Lower leg skin (tissue), 4 donors: Measurements from ENCODE around the gene AIRE. TPM values are rescaled to one million over a fixed set of nuclear protein-coding genes. Genes with fewer than 3 reads are reported as not detected.
"Not testable (repeated sequence)": the region's sequence is repeated elsewhere in the genome, so short reads cannot be mapped to it uniquely, and the experiment has no call there.

Source experiments
- DNase-seq, 2 donors: peaks; one replicate each; pipeline ENCODE4 v3.0.0-alpha.2; 2019; ENCODE audit warnings: low spot score in 2 of 2
- H3K4me3 ChIP-seq: fragments of 200-600 bp; sonication (generic); 2 replicates; pipeline ENCODE4 v1.5.1; 2017; ENCODE audit warnings: mild to moderate bottlenecking, low read depth; ENCODE audit not compliant: poor library complexity, severe bottlenecking
- POLR2A ChIP-seq, 2 donors: fragments of 450-650 bp; IDR thresholded peaks; one replicate each; pipeline ENCODE4 v1.6.1; 2016 to 2017; ENCODE audit warnings: antibody characterized with exemption in 2 of 2, mild to moderate bottlenecking in 1 of 2, moderate library complexity in 1 of 2
- WGBS, 2 donors: methylation state at CpG; one replicate each; pipeline ENCODE4 v1.1.5; 2018; 5-methylcytosine and 5-hydroxymethylcytosine counted together
- intact Hi-C: fragments of 100-400 bp; cut with DNase I; formaldehyde crosslinking; loops from one replicate; pipeline ENCODE4 v1.15.0; 2023; ENCODE audit warnings: low total_unique reads
- total RNA-seq, 4 donors: library from RNA; depleted of rRNA; stranded (reverse); fragments of >200 nt; gene quantifications; one replicate each; pipeline ENCODE4 v1.1.0, GENCODE V29; 2016
- TF ChIP-seq, protein P1 (sequence below), 3 donors: fragments of 450-650 bp; IDR thresholded peaks; one replicate each; pipeline ENCODE4 v1.5.1; 2016; ENCODE audit warnings: antibody characterized with exemption in 3 of 3, mild to moderate bottlenecking in 3 of 3, moderate library complexity in 2 of 3

AIRE gene
- total RNA-seq, 4 donors from 2014 or later: 0.12 to 0.21 (median 0.19) TPM; not detected in 1

DNA sequence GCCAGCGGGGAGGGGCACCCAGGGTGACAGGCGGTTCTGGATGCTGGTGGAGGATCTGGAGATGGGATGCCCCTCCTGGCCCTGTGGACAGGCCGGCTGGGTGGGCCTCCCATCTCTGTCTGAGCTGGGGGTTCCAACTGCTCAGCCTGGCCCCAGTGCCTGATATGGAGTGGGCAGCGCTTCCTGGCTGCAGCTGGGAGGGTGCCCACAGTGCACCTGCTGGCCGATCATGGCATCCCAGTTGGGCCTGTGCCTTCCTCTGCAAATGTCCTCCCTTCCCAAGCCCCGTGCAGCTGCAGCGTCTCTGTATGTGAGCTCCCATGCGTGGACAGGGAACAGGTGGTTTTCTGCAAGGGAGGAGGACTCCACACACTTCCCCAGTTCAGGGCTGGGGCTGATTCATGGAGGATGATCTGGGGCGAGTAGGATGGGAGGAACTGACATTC lies 16.3 kb downstream of the AIRE start:
- DNase-seq: no peak
- TF ChIP-seq POLR2A (IDR thresholded peaks at IDR 0.05): no peak
- TF ChIP-seq, protein P1, sequence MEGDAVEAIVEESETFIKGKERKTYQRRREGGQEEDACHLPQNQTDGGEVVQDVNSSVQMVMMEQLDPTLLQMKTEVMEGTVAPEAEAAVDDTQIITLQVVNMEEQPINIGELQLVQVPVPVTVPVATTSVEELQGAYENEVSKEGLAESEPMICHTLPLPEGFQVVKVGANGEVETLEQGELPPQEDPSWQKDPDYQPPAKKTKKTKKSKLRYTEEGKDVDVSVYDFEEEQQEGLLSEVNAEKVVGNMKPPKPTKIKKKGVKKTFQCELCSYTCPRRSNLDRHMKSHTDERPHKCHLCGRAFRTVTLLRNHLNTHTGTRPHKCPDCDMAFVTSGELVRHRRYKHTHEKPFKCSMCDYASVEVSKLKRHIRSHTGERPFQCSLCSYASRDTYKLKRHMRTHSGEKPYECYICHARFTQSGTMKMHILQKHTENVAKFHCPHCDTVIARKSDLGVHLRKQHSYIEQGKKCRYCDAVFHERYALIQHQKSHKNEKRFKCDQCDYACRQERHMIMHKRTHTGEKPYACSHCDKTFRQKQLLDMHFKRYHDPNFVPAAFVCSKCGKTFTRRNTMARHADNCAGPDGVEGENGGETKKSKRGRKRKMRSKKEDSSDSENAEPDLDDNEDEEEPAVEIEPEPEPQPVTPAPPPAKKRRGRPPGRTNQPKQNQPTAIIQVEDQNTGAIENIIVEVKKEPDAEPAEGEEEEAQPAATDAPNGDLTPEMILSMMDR (IDR thresholded peaks at IDR 0.05): no peak
- intact Hi-C loops: no loop called here
- 67 to 77% methylated on average over 8 to 9 of the region's 9 CpGs for WGBS, 2 donors
- H3K4me3 ChIP-seq: no peak overlapping the region

DNA sequence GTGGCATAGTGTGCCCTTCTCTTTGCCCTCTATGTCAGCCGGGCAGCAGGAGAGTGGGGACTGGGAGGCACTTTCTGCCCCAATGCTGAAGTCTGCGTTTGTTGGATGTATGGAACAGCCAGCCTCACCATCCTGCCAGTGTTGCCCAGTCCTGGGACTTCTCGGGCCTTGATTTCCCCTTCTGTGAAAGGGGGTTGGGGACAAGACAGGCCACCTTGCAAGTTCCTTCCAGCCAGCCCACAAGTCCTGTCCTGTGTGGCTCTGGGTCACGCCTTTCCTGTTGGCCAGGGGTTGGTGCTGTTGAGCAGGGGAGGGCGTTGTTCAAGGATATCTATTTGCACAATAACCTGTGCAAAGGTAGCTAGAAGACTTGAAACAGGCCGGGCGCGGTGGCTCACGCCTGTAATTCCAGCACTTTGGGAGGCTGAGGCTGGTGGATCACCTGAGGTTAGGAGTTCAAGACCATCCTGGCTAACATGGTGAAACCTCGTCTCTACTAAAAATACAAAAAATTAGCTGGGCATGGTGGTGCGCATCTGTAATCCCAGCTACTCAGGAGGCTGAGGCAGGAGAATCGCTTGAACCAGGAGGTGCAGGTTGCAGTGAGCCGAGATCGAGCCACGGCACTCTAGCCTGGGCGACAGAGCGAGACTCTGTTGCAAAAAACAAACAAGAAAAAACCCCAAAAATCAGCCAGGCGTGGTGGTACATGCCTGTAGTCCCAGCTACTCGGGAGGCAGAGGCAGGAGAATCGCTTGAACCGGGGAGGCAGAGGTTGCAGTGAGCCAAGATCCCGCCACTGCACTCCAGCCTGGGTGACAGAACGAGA lies 17.1 kb downstream of the AIRE start:
- H3K4me3 ChIP-seq, DNase-seq, intact Hi-C loops: not testable (repeated sequence)
- WGBS, 2 donors: 81 to 84% methylated on average over 23 of the region's 23 CpGs

DNA sequence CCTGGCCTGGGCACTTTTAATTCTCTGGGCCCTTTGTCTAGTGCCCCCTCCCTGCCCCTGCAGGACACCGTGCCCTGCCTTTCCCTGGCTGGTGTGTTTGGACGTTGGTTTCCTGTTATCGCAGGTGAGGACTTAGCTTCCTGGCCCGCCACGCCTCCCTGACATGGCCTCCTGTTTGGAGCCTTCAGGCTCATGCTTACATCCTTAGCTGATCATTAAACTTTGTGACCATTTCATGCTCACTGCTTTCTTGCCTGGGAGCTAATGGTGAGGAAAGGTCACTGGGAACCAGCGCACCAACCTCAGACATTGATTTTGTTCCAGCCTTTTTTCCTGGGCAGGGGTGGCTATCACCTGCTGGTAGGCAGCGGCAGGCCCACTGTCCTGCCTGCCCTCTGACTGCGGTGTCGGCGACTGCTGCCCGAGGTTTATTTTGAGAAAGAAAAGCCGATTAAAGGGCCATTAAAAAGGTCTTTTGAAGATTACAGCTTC lies 17.9 kb downstream of the AIRE start:
- H3K4me3 ChIP-seq: no peak overlapping the region
- no peak for DNase-seq
- intact Hi-C loops: no loop called here
- WGBS, 2 donors: 71 to 80% methylated on average over 12 of the region's 12 CpGs
- no peak for TF ChIP-seq POLR2A (IDR thresholded peaks at IDR 0.05)
- TF ChIP-seq, protein P1 (IDR thresholded peaks at IDR 0.05): no peak

DNA sequence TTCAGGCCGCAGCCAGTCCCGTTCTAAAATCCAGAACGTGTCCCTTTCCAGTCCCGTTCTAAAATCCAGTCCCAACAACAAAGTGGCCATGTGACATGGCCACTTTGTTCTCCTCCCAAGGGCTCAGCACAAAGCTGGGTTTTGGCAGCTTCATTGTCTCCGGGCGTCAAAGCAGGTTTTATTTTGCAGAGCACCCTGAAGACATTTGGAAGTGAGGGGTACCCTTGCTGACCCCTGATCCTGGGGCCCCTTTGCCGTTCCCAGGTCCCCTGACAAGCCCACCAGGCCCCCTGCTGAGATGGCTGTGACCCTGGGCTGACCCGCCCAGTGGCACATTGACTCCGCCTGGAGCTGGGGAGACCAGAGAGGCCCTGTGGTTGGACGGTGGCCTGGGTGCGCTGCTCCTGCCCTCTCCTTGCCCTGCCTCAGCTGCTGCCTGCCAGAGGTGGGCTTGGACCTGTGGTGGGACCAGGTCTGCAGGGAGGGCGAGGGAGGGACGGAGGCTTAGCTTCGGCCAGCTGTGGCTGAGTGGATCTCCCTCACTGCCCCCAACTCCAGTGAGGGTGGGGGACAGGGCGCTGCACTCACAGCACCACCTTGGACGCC lies 18.4 kb downstream of the AIRE start:
- no peak for DNase-seq
- WGBS, 2 donors: 43 to 68% methylated on average over 11 to 15 of the region's 16 CpGs
- TF ChIP-seq, protein P1 (IDR thresholded peaks at IDR 0.05): no peak
- TF ChIP-seq POLR2A (IDR thresholded peaks at IDR 0.05): no peak
- intact Hi-C loops: no loop called here
- no peak overlapping the region for H3K4me3 ChIP-seq

DNA sequence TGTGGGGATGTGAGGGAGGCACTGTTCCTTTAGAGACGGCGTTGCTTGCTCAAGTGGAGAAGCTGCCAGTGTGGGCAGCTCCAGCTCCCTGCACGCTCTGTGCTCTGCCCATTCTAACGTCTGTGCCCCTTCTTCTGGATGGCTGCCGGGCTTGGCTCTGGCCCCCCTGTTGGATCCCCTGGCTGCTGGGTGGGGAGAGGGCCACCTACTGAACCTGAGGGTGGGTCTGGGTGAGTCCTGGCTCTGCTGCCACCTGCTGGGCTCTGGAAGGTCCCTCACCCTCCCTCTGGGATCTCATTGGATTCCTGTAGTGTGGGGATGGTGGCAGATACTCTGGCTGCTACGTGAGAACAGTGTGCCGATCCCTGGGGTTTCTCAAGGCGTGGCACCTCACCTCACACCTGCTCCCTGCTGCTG lies 19.2 kb downstream of the AIRE start:
- DNase-seq: no peak
- no peak overlapping the region for H3K4me3 ChIP-seq
- no peak for TF ChIP-seq POLR2A (IDR thresholded peaks at IDR 0.05)
- TF ChIP-seq, protein P1 (IDR thresholded peaks at IDR 0.05): no peak
- 52 to 55% methylated on average over 6 to 8 of the region's 8 CpGs for WGBS, 2 donors
- intact Hi-C loops: no loop called here

DNA sequence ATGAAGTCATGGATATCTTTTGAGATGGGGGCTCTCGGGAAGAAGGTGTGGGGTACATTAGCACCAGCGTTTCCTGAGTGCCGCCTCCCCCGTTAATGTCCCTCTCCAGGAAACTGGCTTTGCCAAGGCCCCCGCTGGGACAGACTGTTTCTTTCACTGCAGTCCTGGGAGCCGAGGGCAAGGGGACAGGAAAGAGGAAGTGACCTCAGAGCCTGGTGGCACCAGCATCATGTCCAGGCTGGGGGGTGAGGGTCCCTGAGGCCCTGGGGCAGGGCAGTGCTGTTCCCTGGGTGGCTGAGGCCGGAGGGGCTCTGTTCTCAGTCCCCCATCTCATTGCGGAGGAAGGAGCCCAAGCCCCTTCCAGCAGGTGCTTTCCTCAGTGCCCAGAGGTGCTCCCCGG lies 20.0 kb downstream of the AIRE start:
- 65 to 75% methylated on average over 5 to 9 of the region's 9 CpGs for WGBS, 2 donors
- intact Hi-C loops: no loop called here
- DNase-seq: no peak

More for the DNA sequence above, 20.0 kb downstream of the AIRE start:
- TF ChIP-seq POLR2A (IDR thresholded peaks at IDR 0.05): no peak
- TF ChIP-seq, protein P1 (IDR thresholded peaks at IDR 0.05): no peak
- no peak overlapping the region for H3K4me3 ChIP-seq
